ENCODE data around the gene ADAM30.

The ADAM30 gene

DNA sequence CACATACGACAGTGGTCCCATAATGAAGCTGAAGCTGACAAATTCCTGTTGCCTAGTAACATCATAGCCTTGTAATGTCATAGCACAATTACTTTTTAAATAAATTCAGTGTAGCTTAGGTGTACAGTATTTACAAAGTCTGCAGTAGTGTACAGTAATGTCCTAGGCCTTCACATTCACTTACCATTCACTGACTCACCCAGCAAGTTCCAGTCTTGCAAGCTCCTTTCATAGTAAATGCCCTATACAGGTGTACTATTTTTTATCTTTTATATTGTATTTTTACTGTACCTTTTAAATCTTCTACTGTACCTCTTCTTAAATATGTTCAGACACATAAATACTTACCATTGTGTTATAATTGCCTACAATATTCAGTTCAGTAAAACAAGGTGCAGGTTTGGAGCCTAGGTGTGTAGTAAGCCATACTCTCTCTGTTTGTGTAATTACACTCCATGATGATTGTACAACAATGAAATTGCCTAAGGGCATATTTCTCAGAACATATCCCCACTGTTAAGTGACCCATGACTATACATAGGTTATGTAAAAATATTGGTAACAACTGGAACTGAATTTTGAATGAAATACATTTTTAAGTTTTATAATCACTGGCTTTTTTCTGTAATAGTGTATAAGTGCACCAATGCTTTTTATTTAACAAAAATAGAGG is 33.5 kb upstream of the ADAM30 start:
- H2BK12ac ChIP-seq (ENCODE audit: low read length in 2 of 2), result no peak overlapping the region
- H3K36me3 ChIP-seq (ENCODE audit: control insufficient read depth in 1 of 2, insufficient read depth in 2 of 2, low read depth in 1 of 2, low read length in 2 of 2), result peaks cover 34 to 92% of the 10 kb centered on the region in 2 experiments
- WGBS, result 100% methylated on average over 1 of the region's 1 CpG
- H3K23ac ChIP-seq (ENCODE audit: low read length in 2 of 2), result no peak overlapping the region
- H2AK5ac ChIP-seq (ENCODE audit: low read length, severe bottlenecking), result no peak overlapping the region
- no peak for DNase-seq
- no peak overlapping the region for H2BK15ac ChIP-seq (ENCODE audit: low read depth, poor library complexity, severe bottlenecking)
- H3K4me2 ChIP-seq (ENCODE audit: low read length, poor library complexity, severe bottlenecking), result no peak overlapping the region
- H2AFZ ChIP-seq (ENCODE audit: low read depth, low read length), result no peak overlapping the region
- no peaks in the 10 kb centered on the region for H3K4me1 ChIP-seq (ENCODE audit: control insufficient read depth, insufficient read depth, low read depth, low read length)
- H3K9me3 ChIP-seq (ENCODE audit: control insufficient read depth, low read length), result peaks cover 21% of the 10 kb centered on the region
- no peak overlapping the region for H2BK5ac ChIP-seq (ENCODE audit: low read depth, low read length, poor library complexity, severe bottlenecking)
- peaks cover 15% of the 10 kb centered on the region for H3K79me1 ChIP-seq (replicated peaks; ENCODE audit: low read length, poor library complexity, severe bottlenecking)
- no peak overlapping the region for H3K9ac ChIP-seq (ENCODE audit: low read length)
- H3K4ac ChIP-seq (ENCODE audit: low read depth in 1 of 2, low read length in 2 of 2), result no peak overlapping the region
- H3K4me3 ChIP-seq (ENCODE audit: insufficient read depth in 1 of 2, low read depth in 1 of 2, low read length in 2 of 2), result no peak overlapping the region
- H3K18ac ChIP-seq (ENCODE audit: low read depth in 1 of 2, low read length in 2 of 2), result no peak overlapping the region
- no peak overlapping the region for H4K8ac ChIP-seq (ENCODE audit: low read length)
- H3K14ac ChIP-seq (ENCODE audit: low read length in 2 of 2), result no peak overlapping the region
- no peak overlapping the region for H2BK120ac ChIP-seq (ENCODE audit: low read depth, low read length)
- H3K27me3 ChIP-seq (ENCODE audit: control insufficient read depth in 1 of 2, insufficient read depth in 1 of 2, low read length in 2 of 2), result no peaks in the 10 kb centered on the region
- H3K27ac ChIP-seq (ENCODE audit: low read length, poor library complexity, severe bottlenecking), result no peak overlapping the region
- H4K91ac ChIP-seq (ENCODE audit: low read length), result no peak overlapping the region

DNA sequence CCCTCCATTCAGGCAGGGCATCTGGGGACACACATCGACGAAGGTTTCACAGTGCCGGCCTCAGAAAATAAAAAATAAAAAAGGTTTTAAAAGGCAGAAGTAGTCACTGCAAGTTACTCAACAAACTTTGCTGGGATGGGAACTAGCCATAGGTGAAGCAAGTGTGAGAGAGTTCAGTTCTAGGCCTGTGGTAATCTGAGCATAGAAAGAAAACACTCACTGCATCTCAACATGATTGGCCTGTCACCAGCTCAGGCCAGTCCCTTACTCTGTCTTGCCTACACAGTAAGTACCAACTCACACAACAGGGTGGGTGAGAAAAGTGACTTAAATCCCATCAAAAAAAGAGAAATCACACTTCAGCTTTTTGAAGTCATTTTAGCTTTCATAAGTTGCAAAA is 30.2 kb upstream of the ADAM30 start:
- Histone ChIP-seq H2BK120ac (ENCODE audit: low read depth, low read length) (no peak overlapping the region), H2AFZ (ENCODE audit: low read depth, low read length) (no peak overlapping the region), H2BK5ac (ENCODE audit: low read depth, low read length, poor library complexity, severe bottlenecking) (no peak overlapping the region), H3K4me2 (ENCODE audit: low read length, poor library complexity, severe bottlenecking) (no peak overlapping the region), H3K27ac (ENCODE audit: low read length, poor library complexity, severe bottlenecking) (no peak overlapping the region), H3K27me3 (ENCODE audit: control insufficient read depth in 1 of 2, insufficient read depth in 1 of 2, low read length in 2 of 2) (no peaks in the 10 kb centered on the region), H3K18ac (ENCODE audit: low read depth in 1 of 2, low read length in 2 of 2) (no peak overlapping the region), H3K36me3 (ENCODE audit: control insufficient read depth in 1 of 2, insufficient read depth in 2 of 2, low read depth in 1 of 2, low read length in 2 of 2) (peaks cover 43 to 96% of the 10 kb centered on the region in 2 experiments), H3K23ac (ENCODE audit: low read length in 2 of 2) (no peak overlapping the region), H3K4ac (ENCODE audit: low read depth in 1 of 2, low read length in 2 of 2) (no peak overlapping the region), H4K91ac (ENCODE audit: low read length) (no peak overlapping the region), H2AK5ac (ENCODE audit: low read length, severe bottlenecking) (no peak overlapping the region), H3K4me3 (ENCODE audit: insufficient read depth in 1 of 2, low read depth in 1 of 2, low read length in 2 of 2) (no peak overlapping the region), H3K79me1 (replicated peaks; ENCODE audit: low read length, poor library complexity, severe bottlenecking) (peaks cover 16% of the 10 kb centered on the region), H2BK12ac (ENCODE audit: low read length in 2 of 2) (no peak overlapping the region), H2BK15ac (ENCODE audit: low read depth, poor library complexity, severe bottlenecking) (no peak overlapping the region), H3K9ac (ENCODE audit: low read length) (no peak overlapping the region), H3K9me3 (ENCODE audit: control insufficient read depth, low read length) (no peaks in the 10 kb centered on the region), H3K14ac (ENCODE audit: low read length in 2 of 2) (no peak overlapping the region), H4K8ac (ENCODE audit: low read length) (no peak overlapping the region), H3K4me1 (ENCODE audit: control insufficient read depth, insufficient read depth, low read depth, low read length) (no peaks in the 10 kb centered on the region)
- 97% methylated on average over 3 of the region's 3 CpGs for WGBS
- DNase-seq, result no peak

DNA sequence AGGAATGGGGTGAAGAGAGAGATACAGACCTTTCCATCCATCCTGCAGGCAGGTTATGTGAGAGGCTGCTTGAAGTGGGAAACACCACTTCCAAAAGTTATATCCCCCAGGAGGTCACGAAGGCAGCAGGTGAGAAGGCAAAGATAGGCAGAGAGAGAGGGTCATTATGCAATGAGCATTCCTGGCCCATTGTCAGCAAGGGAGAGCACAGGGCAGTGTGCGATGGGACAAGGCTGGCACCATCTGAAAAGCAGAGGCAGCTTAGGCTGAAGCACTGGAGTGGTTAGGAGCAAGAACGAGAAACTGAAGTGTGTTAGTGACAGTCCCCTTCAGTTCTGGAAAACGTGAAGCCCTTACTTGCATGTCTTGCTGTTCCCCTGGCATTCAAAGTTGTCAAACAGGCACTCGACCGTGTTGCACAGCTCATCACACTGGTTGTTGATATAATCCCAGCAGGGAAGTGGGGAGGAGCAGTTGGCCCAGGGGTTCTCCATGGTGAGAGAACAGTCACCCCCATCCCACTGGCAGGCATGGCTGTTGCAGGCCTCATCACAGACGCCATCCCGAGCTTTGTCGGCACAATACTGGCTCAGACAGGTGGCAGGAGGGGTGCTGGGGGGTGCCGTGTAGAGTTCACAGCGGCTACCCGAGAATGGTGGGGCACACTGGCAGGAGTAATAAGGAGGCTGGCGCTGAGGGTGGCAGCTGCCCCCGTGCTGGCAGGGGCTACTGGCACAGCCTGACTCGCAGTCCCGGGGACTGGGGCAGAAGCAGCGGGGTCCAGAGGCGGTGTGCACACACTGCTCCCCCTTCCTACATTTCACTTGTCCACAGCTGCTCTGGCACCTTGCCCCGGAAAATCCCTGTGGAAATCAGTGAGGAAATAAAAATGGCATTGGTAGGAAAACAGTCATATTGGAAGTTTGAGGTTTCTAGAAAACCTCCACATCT is 28.9 kb upstream of the ADAM30 start:
- DNase-seq, result no peak
- Histone ChIP-seq H3K14ac (ENCODE audit: low read length in 2 of 2) (no peak overlapping the region), H4K8ac (ENCODE audit: low read length) (no peak overlapping the region), H3K27me3 (ENCODE audit: control insufficient read depth in 1 of 2, insufficient read depth in 1 of 2, low read length in 2 of 2) (no peaks in the 10 kb centered on the region), H2BK5ac (ENCODE audit: low read depth, low read length, poor library complexity, severe bottlenecking) (no peak overlapping the region), H3K4me3 (ENCODE audit: insufficient read depth in 1 of 2, low read depth in 1 of 2, low read length in 2 of 2) (no peak overlapping the region), H3K23ac (ENCODE audit: low read length in 2 of 2) (no peak overlapping the region), H3K4me1 (ENCODE audit: control insufficient read depth, insufficient read depth, low read depth, low read length) (no peaks in the 10 kb centered on the region), H2BK12ac (ENCODE audit: low read length in 2 of 2) (no peak overlapping the region), H2BK15ac (ENCODE audit: low read depth, poor library complexity, severe bottlenecking) (no peak overlapping the region), H3K36me3 (ENCODE audit: control insufficient read depth in 1 of 2, insufficient read depth in 2 of 2, low read depth in 1 of 2, low read length in 2 of 2) (peaks cover 46 to 100% of the 10 kb centered on the region in 2 experiments), H3K79me1 (replicated peaks; ENCODE audit: low read length, poor library complexity, severe bottlenecking) (peaks cover 16% of the 10 kb centered on the region), H3K9me3 (ENCODE audit: control insufficient read depth, low read length) (no peaks in the 10 kb centered on the region), H3K27ac (ENCODE audit: low read length, poor library complexity, severe bottlenecking) (no peak overlapping the region), H3K9ac (ENCODE audit: low read length) (no peak overlapping the region), H3K18ac (ENCODE audit: low read depth in 1 of 2, low read length in 2 of 2) (no peak overlapping the region), H3K4me2 (ENCODE audit: low read length, poor library complexity, severe bottlenecking) (no peak overlapping the region), H4K91ac (ENCODE audit: low read length) (no peak overlapping the region), H2AFZ (ENCODE audit: low read depth, low read length) (no peak overlapping the region), H2AK5ac (ENCODE audit: low read length, severe bottlenecking) (no peak overlapping the region), H2BK120ac (ENCODE audit: low read depth, low read length) (no peak overlapping the region), H3K4ac (ENCODE audit: low read depth in 1 of 2, low read length in 2 of 2) (no peak overlapping the region)
- 96% methylated on average over 17 of the region's 19 CpGs for WGBS
